ENCODE measurements around the gene DNLZ. TPM values are rescaled to one million over a fixed set of nuclear protein-coding genes. Genes with fewer than 3 reads are reported as not detected.

Gene DNLZ
- total RNA-seq, 2 experiments from 2014 or later, result 16.8 to 21.2 TPM

DNA sequence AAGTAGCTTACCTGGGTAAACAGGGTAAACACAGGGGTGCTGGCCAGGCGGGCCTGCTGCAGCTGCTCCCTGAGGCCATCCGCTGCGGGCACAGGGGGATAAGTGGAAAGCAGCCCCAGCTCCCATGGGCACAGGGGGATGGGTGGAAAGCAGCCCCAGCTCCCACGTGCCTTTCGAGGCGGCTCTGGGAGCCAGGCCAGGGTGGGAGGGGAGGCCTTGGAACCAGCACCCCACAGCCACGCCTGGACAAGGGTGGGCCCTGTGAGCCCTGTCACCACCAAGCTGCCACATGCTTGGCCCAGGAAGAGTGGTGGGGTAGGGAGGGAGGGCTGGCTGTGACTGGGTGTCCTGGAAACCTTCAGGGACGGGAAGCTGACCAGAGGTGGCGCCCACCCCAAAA lies 17.8 kb upstream of the DNLZ start:
- peaks cover 96% of the 10 kb centered on the region for H3K36me3 ChIP-seq (ENCODE audit: insufficient read depth, low read length)
- no peaks in the 10 kb centered on the region for H3K9me2 ChIP-seq (ENCODE audit: insufficient read depth, low read length)
- no TSS peak for BruUV-seq (replicated peaks)
- ChIA-PET POLR2A (interaction anchor here (0.6 kb wide), 1 partner anchor 9 kb away, joined by 3 read pairs; no protein-coding TSS in a partner anchor), CTCF (ENCODE audit: unreplicated experiment) (no interaction called here)
- no peaks in the 10 kb centered on the region for H3K4me1 ChIP-seq (ENCODE audit: insufficient read depth, low read length, poor library complexity, severe bottlenecking)
- TF ChIP-seq EZH2phosphoT487 (IDR thresholded peaks at IDR 0.05; ENCODE audit: borderline replicate concordance, low read depth, low read length) (no peak), CTCF (conservative IDR thresholded peaks at IDR 0.05; ENCODE audit: low read length) (no peak)
- no peaks in the 10 kb centered on the region for H3K9me3 ChIP-seq (ENCODE audit: low read length)
- H2AFZ ChIP-seq (ENCODE audit: low read length), result no peak overlapping the region
- no peaks in the 10 kb centered on the region; the same call in 1 of the 2 replicates for H4K20me1 ChIP-seq (ENCODE audit: insufficient read depth, low read length)
- H3K79me2 ChIP-seq (ENCODE audit: insufficient read depth, low read depth, low read length), result no peaks in the 10 kb centered on the region
- intact Hi-C loops (cut with micrococcal nuclease; ENCODE audit: unreplicated experiment), result no loop called here
- no peak overlapping the region for H3K4me2 ChIP-seq (ENCODE audit: low read length)
- H3K4me3 ChIP-seq (ENCODE audit: low read depth, low read length, poor library complexity, severe bottlenecking), result no peak overlapping the region
- no peak overlapping the region for H3K27ac ChIP-seq (ENCODE audit: low read depth, low read length, poor library complexity, severe bottlenecking)
- DNase-seq (ENCODE audit: low spot score), result no peak

DNA sequence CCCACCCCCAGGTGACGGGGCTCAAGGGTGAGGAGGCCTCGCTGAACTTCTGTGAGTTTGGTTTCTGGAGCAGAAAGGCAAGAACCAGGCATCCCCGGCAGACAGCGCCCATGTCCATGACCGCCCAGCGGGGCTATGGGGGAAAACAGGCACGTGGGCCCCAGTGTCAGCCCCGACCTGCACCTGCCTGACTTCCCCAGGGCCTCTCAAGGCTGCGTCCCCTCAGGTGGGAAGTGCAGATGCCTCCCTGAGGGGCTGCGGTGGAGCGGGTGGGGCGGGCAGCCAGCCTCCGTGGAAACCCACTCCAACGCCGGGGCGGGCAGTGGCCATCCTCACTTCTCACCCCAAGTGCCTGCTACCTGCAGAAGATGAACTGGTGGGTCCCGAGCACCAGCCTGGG lies 16.8 kb upstream of the DNLZ start:
- Histone ChIP-seq H4K20me1 (ENCODE audit: insufficient read depth, low read length) (no peaks in the 10 kb centered on the region; the same call in 1 of the 2 replicates), H3K36me3 (ENCODE audit: insufficient read depth, low read length) (peaks cover 96% of the 10 kb centered on the region), H3K4me2 (ENCODE audit: low read length) (no peak overlapping the region), H2AFZ (ENCODE audit: low read length) (no peak overlapping the region), H3K79me2 (ENCODE audit: insufficient read depth, low read depth, low read length) (no peaks in the 10 kb centered on the region), H3K4me1 (ENCODE audit: insufficient read depth, low read length, poor library complexity, severe bottlenecking) (no peaks in the 10 kb centered on the region), H3K9me2 (ENCODE audit: insufficient read depth, low read length) (no peaks in the 10 kb centered on the region), H3K4me3 (ENCODE audit: low read depth, low read length, poor library complexity, severe bottlenecking) (no peak overlapping the region), H3K9me3 (ENCODE audit: low read length) (no peaks in the 10 kb centered on the region), H3K27ac (ENCODE audit: low read depth, low read length, poor library complexity, severe bottlenecking) (no peak overlapping the region)
- ChIA-PET POLR2A (interaction anchor here (0.6 to 0.7 kb wide), 2 partner anchors 100 to 1247 kb away, joined by 3 read pairs; no protein-coding TSS in a partner anchor), CTCF (ENCODE audit: unreplicated experiment) (no interaction called here)
- BruUV-seq (replicated peaks), result no TSS peak
- intact Hi-C loops (cut with micrococcal nuclease; ENCODE audit: unreplicated experiment), result no loop called here
- no peak for DNase-seq (ENCODE audit: low spot score)
- no peak for TF ChIP-seq EZH2phosphoT487 (IDR thresholded peaks at IDR 0.05; ENCODE audit: borderline replicate concordance, low read depth, low read length)
- no peak for TF ChIP-seq CTCF (conservative IDR thresholded peaks at IDR 0.05; ENCODE audit: low read length)

GRCh38 chr9:136379891-136380290 lies 16.3 kb upstream of the DNLZ start:
- intact Hi-C loops (cut with micrococcal nuclease; ENCODE audit: unreplicated experiment), result no loop called here
- Histone ChIP-seq H3K9me2 (ENCODE audit: insufficient read depth, low read length) (no peaks in the 10 kb centered on the region), H2AFZ (ENCODE audit: low read length) (no peak overlapping the region), H3K36me3 (ENCODE audit: insufficient read depth, low read length) (peaks cover 96% of the 10 kb centered on the region), H3K9me3 (ENCODE audit: low read length) (no peaks in the 10 kb centered on the region), H3K79me2 (ENCODE audit: insufficient read depth, low read depth, low read length) (no peaks in the 10 kb centered on the region), H3K4me2 (ENCODE audit: low read length) (no peak overlapping the region), H3K27ac (ENCODE audit: low read depth, low read length, poor library complexity, severe bottlenecking) (no peak overlapping the region), H4K20me1 (ENCODE audit: insufficient read depth, low read length) (no peaks in the 10 kb centered on the region; the same call in 1 of the 2 replicates), H3K4me1 (ENCODE audit: insufficient read depth, low read length, poor library complexity, severe bottlenecking) (no peaks in the 10 kb centered on the region), H3K4me3 (ENCODE audit: low read depth, low read length, poor library complexity, severe bottlenecking) (no peak overlapping the region)
- TF ChIP-seq EZH2phosphoT487 (IDR thresholded peaks at IDR 0.05; ENCODE audit: borderline replicate concordance, low read depth, low read length) (no peak), CTCF (conservative IDR thresholded peaks at IDR 0.05; ENCODE audit: low read length) (no peak)
- DNase-seq (ENCODE audit: low spot score), result no peak
- CTCF ChIA-PET (ENCODE audit: unreplicated experiment), result no interaction called here
- no TSS peak for BruUV-seq (replicated peaks)
- POLR2A ChIA-PET, result interaction anchor here (0.7 kb wide), 1 partner anchor 1248 kb away, joined by 3 read pairs; no protein-coding TSS in a partner anchor
